ENCODE results near the gene PTH. TPM values are rescaled to one million over a fixed set of nuclear protein-coding genes. Genes with fewer than 3 reads are reported as not detected.

The PTH gene
- total RNA-seq, 4 donors from 2014 or later = not detected

- H3K4me3 ChIP-seq = no peak overlapping the region
- H3K27ac ChIP-seq = peak overlapping the region in 1 of 4 donors; percentile 94
- no peaks in the 10 kb centered on the region for H3K27me3 ChIP-seq
- H3K4me1 ChIP-seq = peaks cover 6 to 46% (median 14%) of the 10 kb centered on the region in 3 donors
- no peak for DNase-seq
- no peaks in the 10 kb centered on the region for H3K36me3 ChIP-seq
- intact Hi-C loops (cut with DNase I) = no loop called here
- no peaks in the 10 kb centered on the region for H3K9me3 ChIP-seq
- TF ChIP-seq POLR2A (IDR thresholded peaks at IDR 0.05) (no peak), CTCF (IDR thresholded peaks at IDR 0.05) (no peak)
- WGBS, 2 donors = 78 to 89% methylated on average over 3 of the region's 3 CpGs
Measured at GRCh38 chr11:13461291-13461690, 34.5 kb downstream of the PTH start.

GRCh38 chr11:13450832-13451397 lies 44.9 kb downstream of the PTH start:
- Histone ChIP-seq H3K27me3 (no peaks in the 10 kb centered on the region), H3K27ac (no peak overlapping the region), H3K9me3 (no peaks in the 10 kb centered on the region), H3K4me1 (peaks cover 0 to 26% (median 6%) of the 10 kb centered on the region in 3 donors), H3K4me3 (no peak overlapping the region), H3K36me3 (peaks cover 0 to 6% (median 0%) of the 10 kb centered on the region in 3 donors)
- no peak for TF ChIP-seq POLR2A (IDR thresholded peaks at IDR 0.05)
- TF ChIP-seq CTCF (IDR thresholded peaks at IDR 0.05) = no peak
- intact Hi-C loops (cut with DNase I) = no loop called here
- DNase-seq = no peak
- WGBS, 2 donors = 88 to 93% methylated on average over 2 of the region's 2 CpGs

- peaks cover 0 to 6% (median 0%) of the 10 kb centered on the region in 3 donors for H3K36me3 ChIP-seq
- H3K27me3 ChIP-seq = no peaks in the 10 kb centered on the region
- H3K4me1 ChIP-seq = peaks cover 0 to 26% (median 6%) of the 10 kb centered on the region in 3 donors
- 0 to 63% methylated on average over 1 of the region's 1 CpG for WGBS, 2 donors
- peak overlapping the region in 1 of 4 donors; percentile 13 for H3K27ac ChIP-seq
- TF ChIP-seq POLR2A (IDR thresholded peaks at IDR 0.05) (no peak), CTCF (IDR thresholded peaks at IDR 0.05) (no peak)
- no peaks in the 10 kb centered on the region for H3K9me3 ChIP-seq
- no peak for DNase-seq
- intact Hi-C loops (cut with DNase I) = no loop called here
- no peak overlapping the region for H3K4me3 ChIP-seq
Measured at GRCh38 chr11:13449522-13449921, 46.3 kb downstream of the PTH start.

GRCh38 chr11:13448876-13449275 lies 46.9 kb downstream of the PTH start:
- Histone ChIP-seq H3K4me3 (no peak overlapping the region), H3K4me1 (peaks cover 0 to 26% (median 6%) of the 10 kb centered on the region in 3 donors), H3K27me3 (no peaks in the 10 kb centered on the region), H3K9me3 (no peaks in the 10 kb centered on the region), H3K36me3 (peaks cover 0 to 4% (median 0%) of the 10 kb centered on the region in 3 donors), H3K27ac (peak overlapping the region in 2 of 4 donors; percentile 19 to 38)
- DNase-seq = no peak
- no peak for TF ChIP-seq CTCF (IDR thresholded peaks at IDR 0.05)
- no peak for TF ChIP-seq POLR2A (IDR thresholded peaks at IDR 0.05)
- WGBS, 2 donors = 60 to 72% methylated on average over 2 of the region's 2 CpGs
- intact Hi-C loops (cut with DNase I) = no loop called here

- DNase-seq = no peak
- Histone ChIP-seq H3K9me3 (no peaks in the 10 kb centered on the region), H3K27ac (no peak overlapping the region), H3K4me1 (peaks cover 0 to 26% (median 6%) of the 10 kb centered on the region in 3 donors), H3K4me3 (no peak overlapping the region), H3K36me3 (no peaks in the 10 kb centered on the region), H3K27me3 (no peaks in the 10 kb centered on the region)
- intact Hi-C loops (cut with DNase I) = no loop called here
- TF ChIP-seq POLR2A (IDR thresholded peaks at IDR 0.05) (no peak), CTCF (IDR thresholded peaks at IDR 0.05) (no peak)
Measured at GRCh38 chr11:13446444-13446843, 49.4 kb downstream of the PTH start.
